ENCODE results near the gene GPR141.

DNA sequence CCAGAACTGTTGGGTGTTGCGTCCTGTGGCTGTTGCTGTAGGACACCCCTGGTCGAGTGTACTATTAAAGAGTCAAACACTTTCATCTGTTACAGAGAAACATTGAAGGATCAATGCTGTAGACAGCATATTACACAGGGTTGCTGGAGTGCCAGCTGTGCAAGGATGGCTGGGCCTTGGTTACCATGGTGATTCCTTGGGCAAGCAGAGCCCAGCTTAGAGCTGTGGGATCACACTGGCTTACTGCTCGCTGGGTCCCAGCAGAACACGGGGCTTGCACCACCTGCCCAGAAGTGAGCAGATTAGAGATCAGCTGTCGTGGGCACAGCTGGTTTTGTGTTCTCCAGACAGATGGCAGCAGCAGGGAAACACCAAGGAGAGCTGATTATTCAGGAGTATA, 76.0 kb downstream of the GPR141 start:
- TF ChIP-seq, protein P1, sequence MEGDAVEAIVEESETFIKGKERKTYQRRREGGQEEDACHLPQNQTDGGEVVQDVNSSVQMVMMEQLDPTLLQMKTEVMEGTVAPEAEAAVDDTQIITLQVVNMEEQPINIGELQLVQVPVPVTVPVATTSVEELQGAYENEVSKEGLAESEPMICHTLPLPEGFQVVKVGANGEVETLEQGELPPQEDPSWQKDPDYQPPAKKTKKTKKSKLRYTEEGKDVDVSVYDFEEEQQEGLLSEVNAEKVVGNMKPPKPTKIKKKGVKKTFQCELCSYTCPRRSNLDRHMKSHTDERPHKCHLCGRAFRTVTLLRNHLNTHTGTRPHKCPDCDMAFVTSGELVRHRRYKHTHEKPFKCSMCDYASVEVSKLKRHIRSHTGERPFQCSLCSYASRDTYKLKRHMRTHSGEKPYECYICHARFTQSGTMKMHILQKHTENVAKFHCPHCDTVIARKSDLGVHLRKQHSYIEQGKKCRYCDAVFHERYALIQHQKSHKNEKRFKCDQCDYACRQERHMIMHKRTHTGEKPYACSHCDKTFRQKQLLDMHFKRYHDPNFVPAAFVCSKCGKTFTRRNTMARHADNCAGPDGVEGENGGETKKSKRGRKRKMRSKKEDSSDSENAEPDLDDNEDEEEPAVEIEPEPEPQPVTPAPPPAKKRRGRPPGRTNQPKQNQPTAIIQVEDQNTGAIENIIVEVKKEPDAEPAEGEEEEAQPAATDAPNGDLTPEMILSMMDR (IDR thresholded peaks at IDR 0.05; ENCODE audit: low read length): no peak
- no peak for TF ChIP-seq EZH2 (optimal IDR thresholded peaks at IDR 0.05; ENCODE audit: low read depth, low read length)

All from MM.1S (cell line).